NB4 (cell line): Measurements from ENCODE around the gene NOC4L.

ENCODE experiments used
- DNase-seq: peaks from one replicate; pipeline ENCODE4 v3.0.0; 2010; ENCODE audit warnings: low read depth
- H3K4me3 ChIP-seq: one replicate; pipeline ENCODE4 v1.5.1; 2011; ENCODE audit warnings: mild to moderate bottlenecking, low read depth, low read length, moderate library complexity
- CTCF ChIP-seq: IDR thresholded peaks from one replicate; pipeline ENCODE4 v1.5.1; 2012; ENCODE audit warnings: low read depth, low read length
- MAX ChIP-seq: IDR thresholded peaks from 2 replicates; pipeline ENCODE4 v1.6.1; 2011; ENCODE audit warnings: low read depth, low read length
- MYC ChIP-seq: IDR thresholded peaks from 2 replicates; pipeline ENCODE4 v1.6.1; 2011; ENCODE audit warnings: low read depth, low read length
- POLR2A ChIP-seq: IDR thresholded peaks from 2 replicates; pipeline ENCODE4 v1.6.1; 2011; ENCODE audit warnings: mild to moderate bottlenecking; ENCODE audit not compliant: insufficient read length; ENCODE audit errors: extremely low read depth

NOC4L gene

GRCh38 chr12:132188916-132189325, 44.7 kb downstream of the NOC4L start:
- no peak for DNase-seq
- TF ChIP-seq MAX (no peak), MYC (no peak), POLR2A (no peak), CTCF (no peak)
- peak overlapping the region; percentile 50 for H3K4me3 ChIP-seq

GRCh38 chr12:132189378-132190011, 45.2 kb downstream of the NOC4L start:
- peak overlapping the region; percentile 63 for H3K4me3 ChIP-seq
- peak; percentile 99 for DNase-seq
- TF ChIP-seq MAX (peak; percentile 80), POLR2A (peak; percentile 15), CTCF (no peak), MYC (peak; percentile 73)

- TF ChIP-seq CTCF (no peak), MYC (peak; percentile 30; the same call in 1 of the 2 replicates)
- no peak for DNase-seq
- H3K4me3 ChIP-seq, result peak overlapping the region; percentile 63
Measured at GRCh38 chr12:132190012-132190755, 45.9 kb downstream of the NOC4L start.

- peak overlapping the region; percentile 63 for H3K4me3 ChIP-seq
- TF ChIP-seq CTCF (no peak), MYC (no peak), POLR2A (no peak), MAX (no peak)
- no peak for DNase-seq
Measured at GRCh38 chr12:132190834-132191500, 46.7 kb downstream of the NOC4L start.

- DNase-seq, result no peak
- TF ChIP-seq MAX (no peak), CTCF (no peak), MYC (no peak), POLR2A (no peak)
- H3K4me3 ChIP-seq, result no peak overlapping the region
Measured at GRCh38 chr12:132191715-132192553, 47.7 kb downstream of the NOC4L start.
